GM20431 (cell line): Measurements from ENCODE around the gene KSR1.
"Not testable (repeated sequence)": the region's sequence is repeated elsewhere in the genome, so short reads cannot be mapped to it uniquely, and the experiment has no call there.

Experiments
- in situ Hi-C: fragments of 300-500 bp; cut with MseI, MboI; formaldehyde crosslinking; loops from one replicate; pipeline ENCODE4 v1.15.0; 2020; ENCODE audit warnings: low sequenced_read_pairs; ENCODE audit not compliant: unreplicated experiment

The KSR1 gene

GRCh38 chr17:27451906-27452305 is 4.3 kb upstream of the KSR1 start:
- in situ Hi-C loops, result no loop called here

GRCh38 chr17:27452828-27453227 is 3.4 kb upstream of the KSR1 start:
- in situ Hi-C loops, result no loop called here

- in situ Hi-C loops, result no loop called here
Measured at GRCh38 chr17:27453471-27453870, 2.8 kb upstream of the KSR1 start.

GRCh38 chr17:27454089-27454488 is 2.2 kb upstream of the KSR1 start:
- in situ Hi-C loops, result no loop called here

- in situ Hi-C loops, result no loop called here
Measured at GRCh38 chr17:27455236-27455913, 873 bp upstream of the KSR1 start.

GRCh38 chr17:27456681-27457359 is 572 bp downstream of the KSR1 start:
- in situ Hi-C loops, result no loop called here

- in situ Hi-C loops, result no loop called here
Measured at GRCh38 chr17:27457360-27457715, 1.1 kb downstream of the KSR1 start.

GRCh38 chr17:27457731-27458523 is 1.7 kb downstream of the KSR1 start:
- in situ Hi-C loops, result no loop called here

GRCh38 chr17:27458524-27458908 is 2.3 kb downstream of the KSR1 start:
- in situ Hi-C loops, result no loop called here

- in situ Hi-C loops, result no loop called here
Measured at GRCh38 chr17:27459433-27459832, 3.2 kb downstream of the KSR1 start.

GRCh38 chr17:27460196-27460725 is 4.0 kb downstream of the KSR1 start:
- in situ Hi-C loops, result no loop called here

- in situ Hi-C loops, result no loop called here
Measured at GRCh38 chr17:27461192-27461859, 5.1 kb downstream of the KSR1 start.

GRCh38 chr17:27462149-27462548 is 5.9 kb downstream of the KSR1 start:
- in situ Hi-C loops, result no loop called here

GRCh38 chr17:27462714-27463113 is 6.5 kb downstream of the KSR1 start:
- in situ Hi-C loops, result no loop called here

- in situ Hi-C loops, result no loop called here
Measured at GRCh38 chr17:27463235-27463677, 7.0 kb downstream of the KSR1 start.

- in situ Hi-C loops, result not testable (repeated sequence)
Measured at GRCh38 chr17:27464019-27464418, 7.8 kb downstream of the KSR1 start.

GRCh38 chr17:27464431-27464830 is 8.2 kb downstream of the KSR1 start:
- in situ Hi-C loops, result no loop called here

GRCh38 chr17:27465875-27466274 is 9.6 kb downstream of the KSR1 start:
- in situ Hi-C loops, result not testable (repeated sequence)

- in situ Hi-C loops, result no loop called here
Measured at GRCh38 chr17:27466376-27466742, 10.1 kb downstream of the KSR1 start.

- in situ Hi-C loops, result no loop called here
Measured at GRCh38 chr17:27466743-27467375, 10.6 kb downstream of the KSR1 start.
